GM12874 (cell line): ENCODE results near the gene WFDC2.

Source experiments
- TF ChIP-seq, protein P1 (sequence below): IDR thresholded peaks from 2 replicates; pipeline ENCODE4 v1.5.1; 2011; ENCODE audit warnings: low read depth, mild to moderate bottlenecking, control low read depth, low read length, moderate library complexity; ENCODE audit not compliant: insufficient read depth

Gene WFDC2, protein sequence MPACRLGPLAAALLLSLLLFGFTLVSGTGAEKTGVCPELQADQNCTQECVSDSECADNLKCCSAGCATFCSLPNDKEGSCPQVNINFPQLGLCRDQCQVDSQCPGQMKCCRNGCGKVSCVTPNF

DNA sequence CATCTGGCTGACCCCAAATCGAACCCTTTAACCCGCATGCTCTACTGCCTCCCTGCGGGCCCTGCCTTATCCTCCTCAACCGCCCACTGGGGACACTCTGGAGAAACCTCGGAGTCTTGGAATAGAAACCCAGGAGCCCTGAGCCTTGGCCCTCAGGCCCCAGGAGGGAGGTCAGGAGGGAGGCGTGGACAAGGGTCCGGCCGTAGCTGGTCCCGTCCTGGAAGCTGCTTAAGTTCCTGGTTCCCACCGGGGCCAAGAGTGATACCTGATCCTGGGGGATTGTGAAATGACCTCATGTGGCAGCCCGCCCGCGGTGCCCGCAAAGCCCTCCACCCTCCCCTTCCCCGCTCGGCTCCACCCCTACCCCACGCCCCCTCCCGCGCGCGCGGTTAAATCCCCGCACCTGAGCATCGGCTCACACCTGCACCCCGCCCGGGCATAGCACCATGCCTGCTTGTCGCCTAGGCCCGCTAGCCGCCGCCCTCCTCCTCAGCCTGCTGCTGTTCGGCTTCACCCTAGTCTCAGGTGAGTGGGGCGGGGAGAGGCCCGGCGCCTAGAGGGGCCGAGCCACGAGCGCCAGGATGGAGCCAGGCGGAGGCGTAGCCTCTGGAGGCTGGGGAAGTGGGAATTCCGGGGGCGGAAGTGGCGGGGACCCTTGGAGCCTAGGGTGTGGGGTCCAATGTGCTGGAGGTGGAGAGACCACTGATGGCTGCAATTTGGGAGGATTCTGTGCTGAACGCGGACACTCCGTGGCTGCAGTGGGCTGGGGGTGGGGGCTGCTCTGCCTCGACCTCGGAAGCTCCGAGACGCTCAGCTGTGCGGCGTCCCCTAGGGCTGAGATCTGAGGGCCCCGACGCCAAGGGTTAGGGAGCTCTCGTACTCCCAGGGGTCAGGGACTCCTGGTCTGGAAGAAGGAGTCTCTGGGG, at the start of gene WFDC2:
Gene WFDC2, plus strand, starts transcription at position 418 of the 926 bp plus-strand sequence. Its CDS starts 29 bp downstream, at position 447.
- TF ChIP-seq, protein P1, sequence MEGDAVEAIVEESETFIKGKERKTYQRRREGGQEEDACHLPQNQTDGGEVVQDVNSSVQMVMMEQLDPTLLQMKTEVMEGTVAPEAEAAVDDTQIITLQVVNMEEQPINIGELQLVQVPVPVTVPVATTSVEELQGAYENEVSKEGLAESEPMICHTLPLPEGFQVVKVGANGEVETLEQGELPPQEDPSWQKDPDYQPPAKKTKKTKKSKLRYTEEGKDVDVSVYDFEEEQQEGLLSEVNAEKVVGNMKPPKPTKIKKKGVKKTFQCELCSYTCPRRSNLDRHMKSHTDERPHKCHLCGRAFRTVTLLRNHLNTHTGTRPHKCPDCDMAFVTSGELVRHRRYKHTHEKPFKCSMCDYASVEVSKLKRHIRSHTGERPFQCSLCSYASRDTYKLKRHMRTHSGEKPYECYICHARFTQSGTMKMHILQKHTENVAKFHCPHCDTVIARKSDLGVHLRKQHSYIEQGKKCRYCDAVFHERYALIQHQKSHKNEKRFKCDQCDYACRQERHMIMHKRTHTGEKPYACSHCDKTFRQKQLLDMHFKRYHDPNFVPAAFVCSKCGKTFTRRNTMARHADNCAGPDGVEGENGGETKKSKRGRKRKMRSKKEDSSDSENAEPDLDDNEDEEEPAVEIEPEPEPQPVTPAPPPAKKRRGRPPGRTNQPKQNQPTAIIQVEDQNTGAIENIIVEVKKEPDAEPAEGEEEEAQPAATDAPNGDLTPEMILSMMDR = no peak

DNA sequence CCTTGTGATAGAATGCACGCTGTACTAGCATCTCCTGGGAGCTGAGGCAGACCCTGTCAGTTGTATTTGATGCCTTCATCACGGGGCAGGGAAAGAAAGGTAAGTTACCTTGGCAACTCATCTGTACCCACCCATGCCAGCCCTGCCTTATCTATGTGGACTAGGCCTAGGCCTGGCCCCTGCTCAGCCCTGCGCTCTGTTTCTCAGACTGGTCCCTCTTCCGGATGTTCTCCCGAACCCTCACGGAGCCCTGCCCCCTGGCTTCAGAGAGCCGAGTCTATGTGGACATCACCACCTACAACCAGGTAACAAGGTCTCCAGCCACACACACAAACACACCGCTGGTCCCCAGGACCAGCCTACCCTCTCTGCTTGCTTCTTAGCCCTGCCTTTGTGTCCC, 49.4 kb upstream of the WFDC2 start:
- TF ChIP-seq, protein P1 = no peak

DNA sequence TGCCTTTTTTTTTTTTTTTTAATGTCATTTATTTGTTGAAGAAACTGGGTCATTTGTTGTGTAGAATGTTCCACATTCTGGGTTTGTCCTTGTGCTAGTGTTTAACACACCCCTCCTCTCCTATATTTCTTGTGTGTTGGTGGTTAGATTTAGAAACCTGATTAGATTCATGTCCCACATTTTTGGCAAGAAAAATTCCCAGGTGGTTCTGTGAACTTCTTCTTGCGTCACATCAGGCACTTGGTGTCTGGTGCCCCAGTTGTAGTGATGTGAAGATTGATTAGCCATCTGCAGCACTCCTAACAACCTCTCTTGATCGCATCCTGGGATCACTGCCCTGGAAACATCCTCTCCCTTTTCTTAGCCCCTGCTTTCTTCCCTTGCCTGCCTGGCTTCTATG, 45.9 kb upstream of the WFDC2 start:
- TF ChIP-seq, protein P1 = no peak

DNA sequence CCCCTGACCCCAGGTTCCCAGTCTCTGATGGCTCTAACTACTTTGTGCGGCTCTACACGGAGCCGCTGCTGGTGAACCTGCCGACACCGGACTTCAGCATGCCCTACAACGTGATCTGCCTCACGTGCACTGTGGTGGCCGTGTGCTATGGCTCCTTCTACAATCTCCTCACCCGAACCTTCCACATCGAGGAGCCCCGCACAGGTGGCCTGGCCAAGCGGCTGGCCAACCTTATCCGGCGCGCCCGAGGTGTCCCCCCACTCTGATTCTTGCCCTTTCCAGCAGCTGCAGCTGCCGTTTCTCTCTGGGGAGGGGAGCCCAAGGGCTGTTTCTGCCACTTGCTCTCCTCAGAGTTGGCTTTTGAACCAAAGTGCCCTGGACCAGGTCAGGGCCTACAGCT, 44.0 kb upstream of the WFDC2 start:
- TF ChIP-seq, protein P1 = no peak

DNA sequence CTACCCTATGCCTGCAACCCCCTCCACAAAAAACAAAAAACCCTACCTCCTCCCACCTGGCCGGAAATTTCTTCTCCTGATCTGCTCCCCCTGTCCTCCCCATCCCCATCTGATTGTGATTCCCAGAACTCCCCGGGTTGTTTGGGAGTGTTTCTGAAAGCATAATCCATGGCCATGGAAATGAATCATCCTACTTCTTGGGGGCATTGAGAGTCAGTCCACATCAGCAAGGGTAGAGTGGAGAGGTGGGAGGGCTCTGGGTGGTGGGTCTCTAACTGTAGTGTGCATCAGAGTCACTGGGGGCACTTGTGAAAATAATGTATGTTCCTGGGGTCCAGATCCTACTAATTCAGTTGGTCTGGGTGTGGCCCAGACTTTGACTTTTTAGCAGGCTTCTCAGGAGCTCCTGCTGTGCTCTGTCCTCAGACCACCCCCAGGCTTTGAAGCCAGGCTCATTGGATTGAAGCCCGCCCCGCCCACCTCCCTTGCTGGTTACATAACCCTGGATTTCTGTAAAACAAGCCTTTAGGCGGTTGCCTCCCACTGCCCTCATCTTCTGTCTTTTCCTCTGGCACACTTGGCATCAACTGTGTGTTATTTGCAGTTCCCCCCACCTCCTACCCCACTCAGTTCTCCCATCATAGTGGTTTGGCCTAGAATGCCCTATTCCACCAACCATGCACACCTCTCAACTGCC, 43.1 kb upstream of the WFDC2 start:
- TF ChIP-seq, protein P1 = no peak

DNA sequence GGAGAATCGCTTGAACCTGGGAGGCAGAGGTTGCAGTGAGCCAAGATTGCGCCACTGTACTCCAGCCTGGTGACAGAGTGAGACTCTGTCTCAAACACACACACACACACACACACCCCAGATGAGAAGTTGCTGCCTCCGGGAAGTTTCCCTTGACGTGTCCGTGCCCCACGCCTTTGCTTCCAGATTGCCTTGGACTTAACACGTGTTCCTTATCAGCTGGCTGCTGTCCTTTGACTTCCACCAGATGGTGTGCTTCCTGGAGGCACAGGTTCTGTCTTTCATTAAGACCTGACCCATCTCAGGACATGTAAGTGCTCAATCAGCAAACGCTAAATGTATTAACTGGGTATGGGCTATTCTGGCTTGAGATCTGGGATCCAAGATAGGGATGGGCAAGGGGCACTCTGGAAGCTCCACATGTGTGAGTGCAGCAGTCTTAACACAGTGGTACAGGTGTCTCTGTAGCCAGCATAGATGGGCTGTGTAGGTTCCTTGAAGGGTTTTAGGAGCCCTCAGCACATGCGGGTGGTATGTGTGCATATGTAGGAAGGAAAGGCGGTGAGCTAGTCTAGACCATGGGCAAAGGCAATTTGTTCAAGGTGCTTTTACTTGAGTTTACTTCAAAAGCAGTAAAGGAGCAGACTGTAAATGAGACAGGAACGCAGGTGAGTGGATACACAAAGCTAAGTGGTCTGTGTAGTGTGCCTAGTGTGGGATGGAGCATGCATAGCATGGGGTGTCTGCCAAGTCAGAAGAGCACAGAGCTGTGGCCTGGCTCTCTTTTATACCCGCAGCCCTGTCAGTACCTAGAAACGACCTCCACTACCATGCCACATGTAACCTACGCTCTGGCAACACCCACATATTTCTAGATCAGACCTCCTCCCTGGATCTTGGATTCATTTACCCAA, 42.1 kb upstream of the WFDC2 start:
- TF ChIP-seq, protein P1 = no peak

DNA sequence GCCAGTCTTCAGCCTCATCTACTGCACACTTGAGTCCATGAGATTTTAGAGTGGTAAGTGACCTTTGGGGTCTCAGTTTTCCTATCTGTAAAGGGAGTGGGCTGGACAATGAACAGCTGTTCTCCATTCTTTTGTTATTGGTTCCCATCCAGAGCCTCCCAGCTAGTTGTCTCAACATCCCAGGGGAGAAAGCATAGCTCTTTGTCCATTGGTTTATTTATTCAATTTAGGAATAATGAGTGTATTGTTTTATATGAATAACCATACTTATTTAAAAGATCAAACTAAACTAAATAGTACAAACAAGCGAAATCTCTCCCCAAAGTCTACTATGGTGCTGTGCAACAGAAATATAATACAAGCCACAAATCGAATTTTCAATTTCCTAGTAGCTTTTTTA, 39.9 kb upstream of the WFDC2 start:
- TF ChIP-seq, protein P1 = no peak
